ENCODE data around the gene SZT2. TPM values are rescaled to one million over a fixed set of nuclear protein-coding genes. Genes with fewer than 3 reads are reported as not detected.
A peak's percentile ranks its signal among the peaks of the same experiment; 100 is the strongest.

Gene SZT2
- total RNA-seq, 1 donor from 2014 or later: 63.6 TPM

DNA sequence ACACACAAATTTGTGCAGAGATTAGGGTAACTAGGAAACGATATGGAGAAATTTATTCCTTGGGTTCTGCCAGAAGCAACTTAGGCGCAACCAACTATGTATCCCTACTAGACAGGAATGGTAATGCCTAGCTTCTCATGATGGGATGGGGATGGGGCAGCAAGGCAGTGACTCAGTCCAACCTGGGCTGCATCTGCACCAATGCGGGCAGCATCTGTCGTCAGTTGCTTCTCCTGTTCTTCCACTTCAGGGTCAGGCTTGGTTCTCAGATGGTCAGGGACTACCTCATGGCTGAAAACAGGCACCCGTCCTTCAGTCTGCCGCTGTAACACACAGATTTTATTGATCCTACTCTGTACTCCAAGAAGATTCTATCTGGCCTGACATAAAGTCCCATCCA, 3.0 kb upstream of the SZT2 start:
- peaks cover 32% of the 10 kb centered on the region for H3K4me1 Mint-ChIP-seq (ENCODE audit: unreplicated experiment)
- H3K27ac Mint-ChIP-seq (ENCODE audit: unreplicated experiment): no peak overlapping the region
- H3K36me3 Mint-ChIP-seq (ENCODE audit: unreplicated experiment): peaks cover 50% of the 10 kb centered on the region
- DNase-seq (ENCODE audit: extremely low spot score, unreplicated experiment): no peak
- no peaks in the 10 kb centered on the region for H3K9me3 Mint-ChIP-seq (ENCODE audit: unreplicated experiment)
- H3K4me3 Mint-ChIP-seq (ENCODE audit: unreplicated experiment): no peak overlapping the region
- no peaks in the 10 kb centered on the region for H3K27me3 Mint-ChIP-seq (ENCODE audit: unreplicated experiment)
- TF ChIP-seq, protein P1, sequence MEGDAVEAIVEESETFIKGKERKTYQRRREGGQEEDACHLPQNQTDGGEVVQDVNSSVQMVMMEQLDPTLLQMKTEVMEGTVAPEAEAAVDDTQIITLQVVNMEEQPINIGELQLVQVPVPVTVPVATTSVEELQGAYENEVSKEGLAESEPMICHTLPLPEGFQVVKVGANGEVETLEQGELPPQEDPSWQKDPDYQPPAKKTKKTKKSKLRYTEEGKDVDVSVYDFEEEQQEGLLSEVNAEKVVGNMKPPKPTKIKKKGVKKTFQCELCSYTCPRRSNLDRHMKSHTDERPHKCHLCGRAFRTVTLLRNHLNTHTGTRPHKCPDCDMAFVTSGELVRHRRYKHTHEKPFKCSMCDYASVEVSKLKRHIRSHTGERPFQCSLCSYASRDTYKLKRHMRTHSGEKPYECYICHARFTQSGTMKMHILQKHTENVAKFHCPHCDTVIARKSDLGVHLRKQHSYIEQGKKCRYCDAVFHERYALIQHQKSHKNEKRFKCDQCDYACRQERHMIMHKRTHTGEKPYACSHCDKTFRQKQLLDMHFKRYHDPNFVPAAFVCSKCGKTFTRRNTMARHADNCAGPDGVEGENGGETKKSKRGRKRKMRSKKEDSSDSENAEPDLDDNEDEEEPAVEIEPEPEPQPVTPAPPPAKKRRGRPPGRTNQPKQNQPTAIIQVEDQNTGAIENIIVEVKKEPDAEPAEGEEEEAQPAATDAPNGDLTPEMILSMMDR (IDR thresholded peaks at IDR 0.05): no peak

DNA sequence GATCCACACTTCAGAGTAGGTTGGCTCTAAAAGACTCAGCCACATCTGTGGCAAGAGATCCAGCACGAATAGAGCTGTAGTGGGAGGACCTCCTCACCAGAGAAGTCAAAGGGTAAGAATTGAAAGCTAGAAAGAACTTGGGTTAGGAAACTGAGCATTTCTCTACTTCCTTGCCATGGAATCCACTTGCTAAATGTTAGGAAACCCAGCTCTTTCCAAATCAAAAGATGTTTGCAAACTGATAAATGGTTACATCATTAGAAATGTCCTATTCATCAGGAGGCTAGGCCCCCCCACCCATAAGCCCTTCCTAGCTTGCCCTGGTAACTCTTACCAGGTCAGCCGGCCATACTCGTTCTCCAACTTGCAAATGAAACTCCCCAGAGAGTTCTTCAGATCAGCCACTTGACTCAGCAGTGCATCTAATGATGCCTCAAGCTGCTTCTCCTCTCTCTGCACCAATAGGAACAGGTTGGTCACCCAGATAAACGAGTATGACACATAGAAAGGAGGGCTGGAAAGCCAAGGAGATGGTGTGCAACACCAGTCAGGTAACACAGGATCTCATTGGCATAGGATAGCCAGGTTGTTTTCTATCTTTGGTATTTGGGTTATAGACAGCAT, 1.6 kb upstream of the SZT2 start:
- TF ChIP-seq, protein P1 (IDR thresholded peaks at IDR 0.05): no peak
- H3K9me3 Mint-ChIP-seq (ENCODE audit: unreplicated experiment): no peaks in the 10 kb centered on the region
- H3K4me3 Mint-ChIP-seq (ENCODE audit: unreplicated experiment): peak overlapping the region; percentile 100
- peaks cover 41% of the 10 kb centered on the region for H3K36me3 Mint-ChIP-seq (ENCODE audit: unreplicated experiment)
- H3K27me3 Mint-ChIP-seq (ENCODE audit: unreplicated experiment): no peaks in the 10 kb centered on the region
- DNase-seq (ENCODE audit: extremely low spot score, unreplicated experiment): no peak
- H3K27ac Mint-ChIP-seq (ENCODE audit: unreplicated experiment): peak overlapping the region; percentile 100
- peaks cover 35% of the 10 kb centered on the region for H3K4me1 Mint-ChIP-seq (ENCODE audit: unreplicated experiment)

DNA sequence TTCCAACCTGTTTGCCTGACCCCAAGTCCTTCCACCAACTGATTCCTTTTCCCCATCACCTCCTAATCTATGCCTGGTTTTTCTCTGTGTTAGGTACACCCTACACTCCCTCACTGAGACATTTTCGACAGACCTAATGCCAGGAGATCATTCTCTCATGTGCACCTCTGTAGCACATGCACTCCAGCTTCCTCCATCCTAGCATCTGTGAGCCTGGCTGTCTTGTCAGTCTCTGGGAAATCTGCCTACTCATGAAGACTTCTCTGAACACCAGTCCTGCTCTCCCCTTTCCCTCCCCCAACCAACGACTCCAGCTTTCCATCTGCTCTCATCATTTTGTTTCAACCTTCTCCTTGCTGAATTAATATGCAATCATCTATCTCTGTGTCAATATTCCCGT, 1.1 kb upstream of the SZT2 start:
- Mint-ChIP-seq H3K27ac (ENCODE audit: unreplicated experiment) (peak overlapping the region; percentile 100), H3K4me3 (ENCODE audit: unreplicated experiment) (peak overlapping the region; percentile 100), H3K4me1 (ENCODE audit: unreplicated experiment) (peaks cover 35% of the 10 kb centered on the region), H3K9me3 (ENCODE audit: unreplicated experiment) (no peaks in the 10 kb centered on the region), H3K36me3 (ENCODE audit: unreplicated experiment) (peaks cover 36% of the 10 kb centered on the region), H3K27me3 (ENCODE audit: unreplicated experiment) (no peaks in the 10 kb centered on the region)
- TF ChIP-seq, protein P1 (IDR thresholded peaks at IDR 0.05): no peak
- no peak for DNase-seq (ENCODE audit: extremely low spot score, unreplicated experiment)

DNA sequence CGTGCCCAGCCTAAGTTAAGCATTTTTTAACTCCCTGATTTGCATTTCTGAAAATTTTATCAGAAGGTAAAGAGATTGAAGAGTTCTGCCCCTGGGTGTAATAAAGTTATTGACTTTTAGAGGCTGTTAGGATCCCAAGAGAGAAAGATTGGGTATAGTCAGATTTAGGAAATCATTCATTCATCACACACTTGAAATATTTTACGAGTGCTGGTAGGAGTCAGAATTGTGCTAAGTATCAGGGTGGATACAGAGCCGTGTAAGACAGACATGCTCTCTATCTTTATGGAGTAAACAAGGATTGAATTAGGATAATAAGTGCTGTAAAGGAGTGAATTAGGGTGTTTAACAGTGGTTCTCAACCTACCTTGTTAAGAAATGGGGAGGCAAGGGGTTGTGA, 3.0 kb downstream of the SZT2 start:
- TF ChIP-seq, protein P1 (IDR thresholded peaks at IDR 0.05): no peak
- DNase-seq (ENCODE audit: extremely low spot score, unreplicated experiment): no peak
- Mint-ChIP-seq H3K9me3 (ENCODE audit: unreplicated experiment) (no peaks in the 10 kb centered on the region), H3K36me3 (ENCODE audit: unreplicated experiment) (peaks cover 10% of the 10 kb centered on the region), H3K27ac (ENCODE audit: unreplicated experiment) (no peak overlapping the region), H3K4me3 (ENCODE audit: unreplicated experiment) (no peak overlapping the region), H3K4me1 (ENCODE audit: unreplicated experiment) (peaks cover 34% of the 10 kb centered on the region), H3K27me3 (ENCODE audit: unreplicated experiment) (no peaks in the 10 kb centered on the region)

DNA sequence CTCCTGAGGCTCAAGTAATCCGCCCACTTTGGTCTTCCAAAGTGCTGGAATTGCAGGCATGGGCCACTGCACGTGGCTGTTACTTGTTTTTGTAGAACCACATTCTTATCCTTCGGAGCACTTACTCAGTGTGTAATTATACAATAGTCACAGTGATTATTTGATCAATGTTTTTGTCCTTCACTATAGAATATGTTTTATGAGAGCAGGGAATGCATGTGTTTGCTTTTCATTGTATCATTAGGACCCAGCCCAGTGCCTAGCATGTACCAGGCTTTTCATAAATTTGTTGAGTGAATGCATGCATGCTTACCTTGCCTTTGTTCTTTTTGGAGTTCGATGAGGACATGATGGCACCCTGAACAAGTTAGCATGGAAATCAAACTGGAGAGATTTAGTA, 5.8 kb downstream of the SZT2 start:
- Mint-ChIP-seq H3K4me3 (ENCODE audit: unreplicated experiment) (no peak overlapping the region), H3K36me3 (ENCODE audit: unreplicated experiment) (peaks cover 9% of the 10 kb centered on the region), H3K27ac (ENCODE audit: unreplicated experiment) (no peak overlapping the region), H3K9me3 (ENCODE audit: unreplicated experiment) (no peaks in the 10 kb centered on the region), H3K27me3 (ENCODE audit: unreplicated experiment) (no peaks in the 10 kb centered on the region), H3K4me1 (ENCODE audit: unreplicated experiment) (peaks cover 9% of the 10 kb centered on the region)
- DNase-seq (ENCODE audit: extremely low spot score, unreplicated experiment): no peak
- TF ChIP-seq, protein P1 (IDR thresholded peaks at IDR 0.05): no peak
